ENCODE measurements around the gene SVIL. TPM values are rescaled to one million over a fixed set of nuclear protein-coding genes. Genes with fewer than 3 reads are reported as not detected.

SVIL gene
- total RNA-seq, 3 donors from 2014 or later: 67.6 to 1,278 (median 86.0) TPM

- no peak overlapping the region for H3K4me3 ChIP-seq
- no peaks in the 10 kb centered on the region for H3K36me3 ChIP-seq (ENCODE audit: low read depth)
- H3K9me3 ChIP-seq: no peaks in the 10 kb centered on the region
- no peak for TF ChIP-seq CTCF (IDR thresholded peaks at IDR 0.05)
- no peak for DNase-seq
- H3K4me1 ChIP-seq (ENCODE audit: low read depth): peaks cover 25% of the 10 kb centered on the region
- intact Hi-C loops (cut with DNase I, micrococcal nuclease): loop anchor here in 1 of 2 donors (10.0 kb wide), 1 partner anchor 92 kb away; no protein-coding TSS in a partner anchor
- ATAC-seq: no peak
Observed at GRCh38 chr10:29642990-29643389, 8.2 kb upstream of the SVIL start.

GRCh38 chr10:29637537-29637936, 2.8 kb upstream of the SVIL start:
- TF ChIP-seq CTCF (IDR thresholded peaks at IDR 0.05): no peak
- Histone ChIP-seq H3K36me3 (ENCODE audit: low read depth) (no peaks in the 10 kb centered on the region), H3K4me1 (ENCODE audit: low read depth) (peaks cover 22% of the 10 kb centered on the region), H3K9me3 (no peaks in the 10 kb centered on the region), H3K4me3 (no peak overlapping the region)
- DNase-seq: no peak
- no peak for ATAC-seq
- intact Hi-C loops (cut with DNase I, micrococcal nuclease): loop anchor here in 1 of 2 donors (10.0 kb wide), 1 partner anchor 97 kb away; no protein-coding TSS in a partner anchor

GRCh38 chr10:29636178-29636577, 1.4 kb upstream of the SVIL start:
- DNase-seq: no peak
- TF ChIP-seq CTCF (IDR thresholded peaks at IDR 0.05): no peak
- H3K4me1 ChIP-seq (ENCODE audit: low read depth): peaks cover 29% of the 10 kb centered on the region

GRCh38 chr10:29635711-29636144, 957 bp upstream of the SVIL start:
- H3K36me3 ChIP-seq (ENCODE audit: low read depth): no peaks in the 10 kb centered on the region
- peak in 2 of 3 donors; percentile 55 to 67 for DNase-seq
- peak; percentile 77 for ATAC-seq
- TF ChIP-seq CTCF (IDR thresholded peaks at IDR 0.05): no peak
- intact Hi-C loops (cut with DNase I, micrococcal nuclease): loop anchor here in 1 of 2 donors (10.0 kb wide), 1 partner anchor 99 kb away; no protein-coding TSS in a partner anchor
- H3K4me1 ChIP-seq (ENCODE audit: low read depth): peaks cover 33% of the 10 kb centered on the region
- no peaks in the 10 kb centered on the region for H3K9me3 ChIP-seq
- H3K4me3 ChIP-seq: no peak overlapping the region

More at GRCh38 chr10:29636178-29636577, 1.4 kb upstream of the SVIL start:
- no peaks in the 10 kb centered on the region for H3K9me3 ChIP-seq
- no peaks in the 10 kb centered on the region for H3K36me3 ChIP-seq (ENCODE audit: low read depth)
- intact Hi-C loops (cut with DNase I, micrococcal nuclease): loop anchor here in 1 of 2 donors (10.0 kb wide), 1 partner anchor 99 kb away; no protein-coding TSS in a partner anchor
- peak; percentile 68 for ATAC-seq
- H3K4me3 ChIP-seq: no peak overlapping the region

- Histone ChIP-seq H3K4me1 (ENCODE audit: low read depth) (peaks cover 43% of the 10 kb centered on the region), H3K36me3 (ENCODE audit: low read depth) (no peaks in the 10 kb centered on the region), H3K9me3 (no peaks in the 10 kb centered on the region), H3K4me3 (no peak overlapping the region)
- ATAC-seq: no peak
- no peak for TF ChIP-seq CTCF (IDR thresholded peaks at IDR 0.05)
- intact Hi-C loops (cut with DNase I, micrococcal nuclease): loop anchor here in 1 of 2 donors (10.0 kb wide), 1 partner anchor 101 kb away; no protein-coding TSS in a partner anchor
- no peak for DNase-seq
Observed at GRCh38 chr10:29634105-29634504, 666 bp downstream of the SVIL start.

GRCh38 chr10:29631049-29631339, 3.8 kb downstream of the SVIL start:
- intact Hi-C loops (cut with DNase I, micrococcal nuclease): loop anchor here in 1 of 2 donors (10.0 kb wide), 1 partner anchor 104 kb away; no protein-coding TSS in a partner anchor
- DNase-seq (no peak), ATAC-seq (no peak)
- Histone ChIP-seq H3K36me3 (ENCODE audit: low read depth) (no peaks in the 10 kb centered on the region), H3K4me3 (no peak overlapping the region), H3K4me1 (ENCODE audit: low read depth) (peaks cover 45% of the 10 kb centered on the region), H3K9me3 (no peaks in the 10 kb centered on the region)
- no peak for TF ChIP-seq CTCF (IDR thresholded peaks at IDR 0.05)
